Measurements from ENCODE around the gene OR9K2. TPM values are rescaled to one million over a fixed set of nuclear protein-coding genes. Genes with fewer than 3 reads are reported as not detected.
A peak's percentile ranks its signal among the peaks of the same experiment; 100 is the strongest.
"Not testable (repeated sequence)": the region's sequence is repeated elsewhere in the genome, so short reads cannot be mapped to it uniquely, and the experiment has no call there.

OR9K2 gene
- total and polyA plus RNA-seq, 2 of the 4 experiments (the other 2 are of a cell fraction): not detected

DNA sequence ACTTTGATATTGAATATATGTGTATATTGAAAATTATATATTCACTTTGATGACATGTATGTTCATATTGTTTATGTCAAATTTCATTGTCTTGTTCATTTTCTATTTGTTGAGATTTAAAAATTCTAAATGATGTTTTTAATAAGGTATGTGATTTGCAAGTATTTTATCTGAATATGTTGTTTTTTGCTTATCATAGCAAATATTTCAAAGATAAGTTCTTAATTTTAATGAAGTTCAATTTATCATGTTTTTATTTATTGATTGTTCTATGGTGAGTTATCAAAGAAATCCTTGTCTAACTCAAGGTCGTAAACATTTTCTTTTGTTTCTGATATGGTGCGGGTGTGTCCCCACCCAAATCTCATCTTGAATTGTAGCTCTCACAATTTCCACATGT lies 45.2 kb downstream of the OR9K2 start:
- Histone ChIP-seq H3K23ac (ENCODE audit: low read depth, low read length) (no peak overlapping the region), H3K27me3 (ENCODE audit: control insufficient read depth, insufficient read depth, low read length) (no peaks in the 10 kb centered on the region), H3K79me1 (ENCODE audit: low read depth in 1 of 2, low read length in 2 of 2) (no peaks in the 10 kb centered on the region), H4K20me1 (ENCODE audit: insufficient read depth, low read length) (no peaks in the 10 kb centered on the region), H2AK9ac (replicated peaks; ENCODE audit: low read depth, low read length, poor library complexity) (no peak overlapping the region), H2BK20ac (ENCODE audit: low read depth, low read length) (no peak overlapping the region), H3K4ac (ENCODE audit: low read depth, low read length) (no peak overlapping the region), H2AFZ (replicated peaks; ENCODE audit: low read length, poor library complexity) (no peak overlapping the region), H3K18ac (ENCODE audit: low read depth, low read length) (no peak overlapping the region), H3K9ac (ENCODE audit: low read depth, low read length) (no peak overlapping the region), H4K5ac (ENCODE audit: low read depth, low read length) (no peak overlapping the region), H3K27ac (ENCODE audit: insufficient read depth, low read length) (no peak overlapping the region), H3K36me3 (ENCODE audit: control insufficient read depth, insufficient read depth, low read length) (no peaks in the 10 kb centered on the region), H4K8ac (ENCODE audit: low read depth in 2 of 2, low read length in 2 of 2) (no peak overlapping the region), H3K56ac (ENCODE audit: extremely low read depth, insufficient read depth, low read length) (no peak overlapping the region), H2BK15ac (ENCODE audit: low read depth, low read length) (no peak overlapping the region), H2AK5ac (ENCODE audit: low read depth, low read length) (no peak overlapping the region), H3K9me3 (ENCODE audit: control insufficient read depth, insufficient read depth, low read length) (no peaks in the 10 kb centered on the region), H3K4me3 (ENCODE audit: insufficient read depth, low read depth, low read length) (no peak overlapping the region), H2BK120ac (ENCODE audit: low read depth, low read length) (no peak overlapping the region), H3K9me1 (ENCODE audit: insufficient read depth, low read length) (no peaks in the 10 kb centered on the region), H3K14ac (replicated peaks; ENCODE audit: low read depth, low read length) (no peak overlapping the region), H4K91ac (ENCODE audit: insufficient read depth, low read depth, low read length) (no peak overlapping the region), H2BK5ac (ENCODE audit: low read depth, low read length, poor library complexity, severe bottlenecking) (no peak overlapping the region), H3K4me2 (ENCODE audit: low read depth, low read length) (no peak overlapping the region), H3K4me1 (ENCODE audit: control insufficient read depth, insufficient read depth, low read length) (no peaks in the 10 kb centered on the region)
- BruUV-seq (replicated peaks): no TSS peak
- in situ Hi-C loops (cut with MboI; ENCODE audit: low sequenced_read_pairs): no loop called here
- CTCF ChIA-PET: no interaction called here
- TF ChIP-seq MAZ (IDR thresholded peaks at IDR 0.05; ENCODE audit: borderline replicate concordance, low read depth, low read length) (no peak), MAFK (IDR thresholded peaks at IDR 0.05; ENCODE audit: low read depth, low read length) (peak; percentile 56)
- dilution Hi-C loops (cut with HindIII; ENCODE audit: low sequenced_read_pairs, unreplicated experiment): no loop called here
- intact Hi-C loops (cut with micrococcal nuclease): no loop called here
- POLR2A ChIA-PET (ENCODE audit: unreplicated experiment): no interaction called here
- no CpG with 5 or more reads among the region's 2 CpGs for WGBS, 2 experiments (ENCODE audit: extremely low coverage in 2 of 2, insufficient read length in 1 of 2)
- no peak for DNase-seq
- ATAC-seq (ENCODE audit: low read depth): no peak

DNA sequence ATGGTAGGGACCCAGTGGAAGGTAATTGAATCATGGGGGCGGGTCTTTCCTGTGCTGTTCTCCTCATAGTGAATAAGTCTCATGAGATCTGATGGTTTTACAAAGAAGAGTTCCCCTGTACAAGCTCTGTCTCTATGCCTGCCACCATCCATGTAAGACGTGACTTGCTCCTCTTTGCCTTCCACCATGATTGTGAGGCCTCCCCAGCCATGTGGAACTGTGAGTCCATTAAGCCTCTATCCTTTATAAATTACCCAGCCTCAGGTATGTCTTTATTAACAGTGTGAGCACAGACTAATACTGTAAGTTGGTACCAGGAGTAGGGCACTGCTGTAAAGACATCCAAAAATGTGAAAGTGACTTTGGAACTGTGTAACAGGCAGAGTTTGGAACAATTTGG lies 45.6 kb downstream of the OR9K2 start:
- H2BK5ac ChIP-seq (ENCODE audit: low read depth, low read length, poor library complexity, severe bottlenecking); DNase-seq; BruUV-seq (replicated peaks); in situ Hi-C loops (cut with MboI; ENCODE audit: low sequenced_read_pairs); POLR2A ChIA-PET (ENCODE audit: unreplicated experiment); H3K27me3 ChIP-seq (ENCODE audit: control insufficient read depth, insufficient read depth, low read length); H3K18ac ChIP-seq (ENCODE audit: low read depth, low read length); H3K9me3 ChIP-seq (ENCODE audit: control insufficient read depth, insufficient read depth, low read length); H3K14ac ChIP-seq (replicated peaks; ENCODE audit: low read depth, low read length); H3K4ac ChIP-seq (ENCODE audit: low read depth, low read length); H3K23ac ChIP-seq (ENCODE audit: low read depth, low read length); H2AFZ ChIP-seq (replicated peaks; ENCODE audit: low read length, poor library complexity); dilution Hi-C loops (cut with HindIII; ENCODE audit: low sequenced_read_pairs, unreplicated experiment); H3K56ac ChIP-seq (ENCODE audit: extremely low read depth, insufficient read depth, low read length); ATAC-seq (ENCODE audit: low read depth); intact Hi-C loops (cut with micrococcal nuclease); H4K91ac ChIP-seq (ENCODE audit: insufficient read depth, low read depth, low read length); H3K4me3 ChIP-seq (ENCODE audit: insufficient read depth, low read depth, low read length); H2BK15ac ChIP-seq (ENCODE audit: low read depth, low read length); H3K4me2 ChIP-seq (ENCODE audit: low read depth, low read length); H3K27ac ChIP-seq (ENCODE audit: insufficient read depth, low read length); H4K20me1 ChIP-seq (ENCODE audit: insufficient read depth, low read length); CTCF ChIA-PET; H4K8ac ChIP-seq (ENCODE audit: low read depth in 2 of 2, low read length in 2 of 2); H3K9ac ChIP-seq (ENCODE audit: low read depth, low read length); H3K79me1 ChIP-seq (ENCODE audit: low read depth in 1 of 2, low read length in 2 of 2); H3K9me1 ChIP-seq (ENCODE audit: insufficient read depth, low read length); H2BK20ac ChIP-seq (ENCODE audit: low read depth, low read length); H4K5ac ChIP-seq (ENCODE audit: low read depth, low read length); H2AK9ac ChIP-seq (replicated peaks; ENCODE audit: low read depth, low read length, poor library complexity); H3K36me3 ChIP-seq (ENCODE audit: control insufficient read depth, insufficient read depth, low read length); H2BK120ac ChIP-seq (ENCODE audit: low read depth, low read length); H3K4me1 ChIP-seq (ENCODE audit: control insufficient read depth, insufficient read depth, low read length); H2AK5ac ChIP-seq (ENCODE audit: low read depth, low read length): not testable (repeated sequence)
- WGBS, 2 experiments (ENCODE audit: extremely low coverage in 2 of 2, insufficient read length in 1 of 2): no CpG with 5 or more reads among the region's 2 CpGs
